ENCODE measurements around the gene OGG1. TPM values are rescaled to one million over a fixed set of nuclear protein-coding genes. Genes with fewer than 3 reads are reported as not detected.

Gene OGG1
- total and polyA plus RNA-seq, 9 of the 15 experiments (the other 6 are each of a cell fraction or from before 2014, with no cell fraction given): 6.6 to 33.0 (median 24.4) TPM

GRCh38 chr3:9715764-9716437 is 33.9 kb upstream of the OGG1 start (continued):
- TF ChIP-seq TFE3 (CRISPR knock-in tag; IDR thresholded peaks at IDR 0.05) (peak; percentile 85), YBX1 (IDR thresholded peaks at IDR 0.05) (no peak), THRAP3 (IDR thresholded peaks at IDR 0.05; ENCODE audit: borderline replicate concordance) (no peak), NR3C1 (CRISPR knock-in tag; IDR thresholded peaks at IDR 0.05) (no peak), NFE2L1 (tag; IDR thresholded peaks at IDR 0.05; ENCODE audit: borderline replicate concordance, low read depth) (no peak), FOXJ2 (tag; IDR thresholded peaks at IDR 0.05) (peak; percentile 64), KLF1 (tag; IDR thresholded peaks at IDR 0.05) (no peak), PATZ1 (CRISPR knock-in tag; IDR thresholded peaks at IDR 0.05; ENCODE audit: borderline replicate concordance) (no peak), SIX5 (IDR thresholded peaks at IDR 0.05; ENCODE audit: borderline replicate concordance in 1 of 2, insufficient read depth in 1 of 2, low read depth in 1 of 2, low read length in 2 of 2) (no peak), CAMTA2 (CRISPR knock-in tag; conservative IDR thresholded peaks at IDR 0.05) (no peak), ZBTB17 (CRISPR knock-in tag; IDR thresholded peaks at IDR 0.05) (no peak), ZNF778 (CRISPR knock-in tag; IDR thresholded peaks at IDR 0.05) (no peak), ZNF431 (CRISPR knock-in tag; IDR thresholded peaks at IDR 0.05) (no peak), ZFP91 (CRISPR knock-in tag; IDR thresholded peaks at IDR 0.05) (no peak), MBD1 (CRISPR knock-in tag; IDR thresholded peaks at IDR 0.05) (no peak), BRF1 (IDR thresholded peaks at IDR 0.05; ENCODE audit: borderline replicate concordance, extremely low read depth, insufficient read length) (no peak), BRCA1 (IDR thresholded peaks at IDR 0.05) (no peak), BRCA1 (CRISPR knock-in tag; IDR thresholded peaks at IDR 0.05) (no peak), EWSR1 (IDR thresholded peaks at IDR 0.05; ENCODE audit: borderline replicate concordance, low read depth, partially characterized antibody) (no peak), COPS2 (conservative IDR thresholded peaks at IDR 0.05) (no peak), ZNF589 (CRISPR knock-in tag; IDR thresholded peaks at IDR 0.05; ENCODE audit: low read depth) (peak; percentile 61; the same call in 1 of the 2 replicates), POLR2AphosphoS5 (IDR thresholded peaks at IDR 0.05; ENCODE audit: control insufficient read depth, insufficient read depth, low read depth, low read length) (peak; percentile 34; the same call in 1 of the 2 replicates)
